ENCODE measurements around the gene GFOD2.

DNA sequence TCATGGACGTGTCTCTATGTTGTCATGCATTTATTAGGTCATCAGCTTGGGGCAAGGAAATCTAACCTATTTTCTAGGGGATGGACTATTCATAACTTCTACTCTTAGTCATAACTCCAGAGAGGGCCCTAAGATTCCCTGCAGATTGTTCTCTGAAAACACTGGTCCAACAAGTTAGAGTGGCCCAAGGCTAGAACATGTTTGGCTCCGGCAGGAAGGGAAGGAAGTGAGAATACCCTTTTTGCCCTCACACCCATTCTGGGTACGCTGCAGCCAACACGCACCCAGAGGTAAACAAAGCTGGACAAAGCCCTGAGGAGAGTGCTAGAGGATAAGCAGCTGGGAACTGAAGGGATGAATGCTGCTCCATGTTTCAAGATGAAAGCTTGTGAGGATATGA is 42.6 kb downstream of the GFOD2 start:
- TF ChIP-seq, protein P1, sequence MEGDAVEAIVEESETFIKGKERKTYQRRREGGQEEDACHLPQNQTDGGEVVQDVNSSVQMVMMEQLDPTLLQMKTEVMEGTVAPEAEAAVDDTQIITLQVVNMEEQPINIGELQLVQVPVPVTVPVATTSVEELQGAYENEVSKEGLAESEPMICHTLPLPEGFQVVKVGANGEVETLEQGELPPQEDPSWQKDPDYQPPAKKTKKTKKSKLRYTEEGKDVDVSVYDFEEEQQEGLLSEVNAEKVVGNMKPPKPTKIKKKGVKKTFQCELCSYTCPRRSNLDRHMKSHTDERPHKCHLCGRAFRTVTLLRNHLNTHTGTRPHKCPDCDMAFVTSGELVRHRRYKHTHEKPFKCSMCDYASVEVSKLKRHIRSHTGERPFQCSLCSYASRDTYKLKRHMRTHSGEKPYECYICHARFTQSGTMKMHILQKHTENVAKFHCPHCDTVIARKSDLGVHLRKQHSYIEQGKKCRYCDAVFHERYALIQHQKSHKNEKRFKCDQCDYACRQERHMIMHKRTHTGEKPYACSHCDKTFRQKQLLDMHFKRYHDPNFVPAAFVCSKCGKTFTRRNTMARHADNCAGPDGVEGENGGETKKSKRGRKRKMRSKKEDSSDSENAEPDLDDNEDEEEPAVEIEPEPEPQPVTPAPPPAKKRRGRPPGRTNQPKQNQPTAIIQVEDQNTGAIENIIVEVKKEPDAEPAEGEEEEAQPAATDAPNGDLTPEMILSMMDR (conservative IDR thresholded peaks at IDR 0.05; ENCODE audit: low read length), result no peak
- no peak for TF ChIP-seq EZH2phosphoT487 (IDR thresholded peaks at IDR 0.05; ENCODE audit: borderline replicate concordance, low read depth, low read length)

All from OCI-LY7 (cell line).